ENCODE results near the gene SMAD9. TPM values are rescaled to one million over a fixed set of nuclear protein-coding genes. Genes with fewer than 3 reads are reported as not detected.
"Not testable (repeated sequence)": the region's sequence is repeated elsewhere in the genome, so short reads cannot be mapped to it uniquely, and the experiment has no call there.

SMAD9 gene
- total RNA-seq, 1 donor from 2014 or later = 4.2 TPM

GRCh38 chr13:36885901-36886300, 34.1 kb downstream of the SMAD9 start:
- Histone ChIP-seq H3K27me3 (ENCODE audit: low read depth) (no peaks in the 10 kb centered on the region), H3K4me1 (peaks cover 18% of the 10 kb centered on the region), H3K9me3 (replicated peaks) (no peaks in the 10 kb centered on the region), H3K4me3 (no peak overlapping the region), H3K27ac (replicated peaks) (no peak overlapping the region), H3K36me3 (no peaks in the 10 kb centered on the region)
- DNase-seq = no peak
- TF ChIP-seq CTCF (IDR thresholded peaks at IDR 0.05; ENCODE audit: borderline replicate concordance) = no peak
- intact Hi-C loops (cut with micrococcal nuclease) = no loop called here

GRCh38 chr13:36884235-36884634, 35.8 kb downstream of the SMAD9 start:
- H3K9me3 ChIP-seq (replicated peaks) = no peaks in the 10 kb centered on the region
- TF ChIP-seq CTCF (IDR thresholded peaks at IDR 0.05; ENCODE audit: borderline replicate concordance) = no peak
- peaks cover 20% of the 10 kb centered on the region for H3K4me1 ChIP-seq
- no peaks in the 10 kb centered on the region for H3K27me3 ChIP-seq (ENCODE audit: low read depth)
- no peaks in the 10 kb centered on the region for H3K36me3 ChIP-seq
- no peak for DNase-seq
- no peak overlapping the region for H3K27ac ChIP-seq (replicated peaks)
- intact Hi-C loops (cut with micrococcal nuclease) = no loop called here
- no peak overlapping the region for H3K4me3 ChIP-seq

GRCh38 chr13:36883824-36884223, 36.2 kb downstream of the SMAD9 start:
- no peaks in the 10 kb centered on the region for H3K27me3 ChIP-seq (ENCODE audit: low read depth)
- no peak overlapping the region for H3K4me3 ChIP-seq
- no peak for TF ChIP-seq CTCF (IDR thresholded peaks at IDR 0.05; ENCODE audit: borderline replicate concordance)
- intact Hi-C loops (cut with micrococcal nuclease) = no loop called here
- no peaks in the 10 kb centered on the region for H3K36me3 ChIP-seq
- H3K9me3 ChIP-seq (replicated peaks) = no peaks in the 10 kb centered on the region
- DNase-seq = no peak
- H3K4me1 ChIP-seq = peaks cover 17% of the 10 kb centered on the region
- H3K27ac ChIP-seq (replicated peaks) = no peak overlapping the region

- H3K27ac ChIP-seq (replicated peaks); DNase-seq; H3K27me3 ChIP-seq (ENCODE audit: low read depth); H3K36me3 ChIP-seq; H3K9me3 ChIP-seq (replicated peaks); H3K4me3 ChIP-seq; intact Hi-C loops (cut with micrococcal nuclease): not testable (repeated sequence)
- peaks cover 12% of the 10 kb centered on the region for H3K4me1 ChIP-seq
Measured at GRCh38 chr13:36883392-36883791, 36.6 kb downstream of the SMAD9 start.

- Histone ChIP-seq H3K36me3 (no peaks in the 10 kb centered on the region), H3K27me3 (ENCODE audit: low read depth) (no peaks in the 10 kb centered on the region), H3K4me1 (peaks cover 8% of the 10 kb centered on the region), H3K4me3 (no peak overlapping the region), H3K27ac (replicated peaks) (no peak overlapping the region), H3K9me3 (replicated peaks) (no peaks in the 10 kb centered on the region)
- TF ChIP-seq CTCF (IDR thresholded peaks at IDR 0.05; ENCODE audit: borderline replicate concordance) = no peak
- DNase-seq = no peak
- intact Hi-C loops (cut with micrococcal nuclease) = no loop called here
Measured at GRCh38 chr13:36882829-36883390, 37.1 kb downstream of the SMAD9 start.

GRCh38 chr13:36880961-36881360, 39.1 kb downstream of the SMAD9 start:
- Histone ChIP-seq H3K4me1 (peaks cover 8% of the 10 kb centered on the region), H3K9me3 (replicated peaks) (no peaks in the 10 kb centered on the region), H3K36me3 (no peaks in the 10 kb centered on the region), H3K4me3 (no peak overlapping the region), H3K27me3 (ENCODE audit: low read depth) (no peaks in the 10 kb centered on the region), H3K27ac (replicated peaks) (no peak overlapping the region)
- no peak for DNase-seq
- intact Hi-C loops (cut with micrococcal nuclease) = no loop called here
- TF ChIP-seq CTCF (IDR thresholded peaks at IDR 0.05; ENCODE audit: borderline replicate concordance) = no peak

All from left ventricle myocardium inferior (tissue), 1 donor.